Stimulated activated CD8-positive, alpha-beta memory T cell treated with anti-CD3 and anti-CD28 coated beads, Interleukin-7, amount 100 ng/mL, for 1 hour (primary cell): ENCODE results near the gene FAM237B.

Experiments
- DNase-seq, 2 donors: peaks; one replicate each; pipeline ENCODE4 v3.0.0-alpha.2; 2020; ENCODE audit warnings: low read depth in 2 of 2

Gene FAM237B

DNA sequence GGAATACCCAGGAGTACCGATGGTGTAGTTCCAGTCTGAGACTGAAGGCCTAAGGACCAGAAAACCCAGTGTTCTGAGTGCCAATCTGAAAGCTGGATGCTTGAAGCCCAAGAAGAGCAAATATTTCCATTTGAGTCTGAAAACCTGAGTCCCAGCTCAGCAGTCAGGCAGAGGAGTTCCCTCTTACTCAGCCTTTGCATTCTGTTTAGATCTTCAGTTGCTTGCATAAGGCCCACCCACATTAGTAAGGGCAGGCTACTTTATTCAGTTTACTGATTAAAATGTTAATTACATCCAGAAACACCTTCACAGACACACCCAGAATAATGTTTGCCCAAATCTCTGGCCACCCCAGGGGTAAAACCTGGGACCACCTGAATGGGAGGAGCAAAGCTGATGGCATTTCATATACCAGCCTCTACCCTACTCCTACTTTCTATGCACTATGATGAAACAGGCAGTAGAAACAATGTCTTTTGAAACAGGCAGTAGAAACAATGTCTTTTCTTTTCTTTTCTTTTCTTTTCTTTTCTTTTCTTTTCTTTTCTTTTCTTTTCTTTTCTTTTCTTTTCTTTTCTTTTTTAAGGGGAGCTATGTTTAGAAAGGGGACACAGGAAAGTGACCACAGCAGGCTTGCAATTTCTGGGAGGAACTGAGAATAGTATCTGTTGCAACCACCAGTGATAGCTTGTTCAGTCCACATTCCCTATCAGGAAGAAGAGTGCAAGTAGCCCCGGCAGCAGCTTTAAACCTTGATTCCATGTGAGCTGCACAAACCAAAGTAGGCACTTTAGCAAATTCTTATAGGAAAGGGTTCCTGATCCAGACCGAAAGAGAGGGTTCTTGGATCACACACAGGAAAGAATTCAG lies 30.6 kb downstream of the FAM237B start:
- no peak for DNase-seq

DNA sequence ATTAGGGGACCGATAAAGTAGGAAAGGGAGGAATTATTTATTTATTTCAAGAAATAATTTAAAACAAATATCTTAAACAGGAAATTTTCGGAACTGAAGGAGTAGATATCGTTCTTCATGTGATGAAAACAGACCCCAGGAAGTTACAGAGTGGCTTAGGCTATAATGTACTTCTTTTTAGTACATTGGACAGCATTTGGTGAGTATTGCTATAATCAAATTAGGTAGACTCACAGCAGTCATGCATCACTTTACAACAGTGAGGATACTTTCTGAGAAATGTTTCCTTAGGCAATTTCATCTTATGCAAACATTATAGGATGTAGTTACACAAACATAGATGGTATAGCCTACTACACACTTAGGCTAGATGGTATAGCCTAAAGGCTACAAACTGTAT lies 33.0 kb downstream of the FAM237B start:
- no peak for DNase-seq

DNA sequence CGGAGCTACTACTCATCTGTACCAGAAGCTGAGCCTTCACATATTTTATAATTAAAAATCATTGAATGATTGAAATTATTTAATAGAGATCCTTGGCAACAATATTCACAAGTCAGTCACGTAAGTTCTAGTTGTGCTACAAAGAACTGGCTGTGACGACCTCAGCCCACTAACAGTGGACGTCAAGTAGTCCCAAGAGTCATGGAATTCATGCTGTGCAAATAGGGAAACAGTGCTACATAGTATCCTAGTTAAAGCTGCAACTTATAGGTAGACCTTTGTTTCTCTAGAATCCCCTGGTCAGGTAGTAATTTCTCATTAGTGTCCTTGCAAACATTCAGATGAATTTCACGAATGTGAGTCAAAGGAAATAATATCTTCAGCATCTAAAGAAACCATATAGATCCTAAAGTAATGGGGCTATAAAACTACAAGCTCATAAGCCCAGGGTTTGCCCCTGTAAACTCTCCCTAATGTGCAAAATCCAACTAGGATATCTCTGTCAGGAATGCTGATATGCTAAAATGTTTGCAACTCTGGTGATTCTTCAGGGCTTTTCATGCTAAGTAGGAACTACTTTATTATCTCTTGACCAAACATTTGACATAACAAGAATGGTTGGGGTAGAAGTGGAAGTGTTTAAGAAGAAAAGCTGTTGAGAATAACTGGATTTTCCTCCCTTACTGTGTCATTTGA lies 44.9 kb downstream of the FAM237B start:
- no peak for DNase-seq

DNA sequence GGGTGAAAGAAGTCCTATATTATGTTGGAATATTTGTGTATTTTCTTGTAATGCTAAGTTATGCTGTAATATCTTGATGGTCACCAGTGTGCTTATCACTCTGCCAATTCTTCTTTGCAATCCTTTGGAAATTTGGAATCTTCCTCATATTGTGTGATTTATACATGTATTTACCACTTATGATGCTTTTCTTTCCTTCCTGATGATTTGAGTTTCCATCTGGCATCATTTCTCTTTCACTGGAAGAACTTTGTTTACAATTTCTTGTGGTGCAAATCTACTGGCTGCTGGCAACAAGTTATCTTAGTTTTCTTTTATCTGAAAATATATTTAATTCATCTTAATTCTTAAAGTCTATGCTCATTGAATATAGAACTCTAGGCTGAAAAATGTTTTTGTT lies 46.9 kb downstream of the FAM237B start:
- DNase-seq: no peak

DNA sequence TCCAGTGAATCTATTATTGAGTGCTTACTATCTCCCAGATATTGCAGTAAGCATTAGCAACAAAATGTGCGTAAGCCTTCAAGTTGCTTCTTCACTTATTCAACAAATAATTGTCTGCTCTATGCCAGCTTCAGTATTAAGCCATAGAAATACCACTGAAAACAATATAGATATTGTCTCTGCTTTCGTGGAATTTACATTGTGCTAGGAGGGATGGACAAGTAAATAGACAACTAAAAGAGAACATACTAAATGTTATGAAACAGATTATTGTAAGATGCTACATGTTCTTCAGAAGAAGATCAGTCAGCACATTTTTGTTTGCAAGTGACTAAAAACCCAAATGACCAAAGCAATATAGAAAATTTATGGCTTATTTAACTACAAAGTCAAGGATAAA lies 48.9 kb downstream of the FAM237B start:
- no peak for DNase-seq

DNA sequence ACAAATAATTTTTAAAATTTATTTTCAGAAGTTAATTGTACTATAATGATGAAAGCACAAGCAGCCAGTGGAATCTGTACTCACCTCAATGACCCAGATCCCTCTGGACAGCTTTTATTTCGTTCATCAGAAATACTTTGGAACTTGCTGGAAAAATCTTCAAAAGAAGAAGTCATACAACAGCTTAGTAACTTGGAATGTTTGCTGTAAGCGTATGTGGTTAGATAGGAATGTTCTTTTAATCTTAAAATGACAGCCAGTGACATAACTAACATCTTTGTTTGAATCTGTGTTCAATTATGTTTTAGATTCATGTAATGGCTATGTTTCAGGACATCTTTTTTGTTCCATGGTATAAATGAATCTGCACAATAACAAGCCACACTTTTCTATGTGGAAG lies 49.4 kb downstream of the FAM237B start:
- no peak for DNase-seq

DNA sequence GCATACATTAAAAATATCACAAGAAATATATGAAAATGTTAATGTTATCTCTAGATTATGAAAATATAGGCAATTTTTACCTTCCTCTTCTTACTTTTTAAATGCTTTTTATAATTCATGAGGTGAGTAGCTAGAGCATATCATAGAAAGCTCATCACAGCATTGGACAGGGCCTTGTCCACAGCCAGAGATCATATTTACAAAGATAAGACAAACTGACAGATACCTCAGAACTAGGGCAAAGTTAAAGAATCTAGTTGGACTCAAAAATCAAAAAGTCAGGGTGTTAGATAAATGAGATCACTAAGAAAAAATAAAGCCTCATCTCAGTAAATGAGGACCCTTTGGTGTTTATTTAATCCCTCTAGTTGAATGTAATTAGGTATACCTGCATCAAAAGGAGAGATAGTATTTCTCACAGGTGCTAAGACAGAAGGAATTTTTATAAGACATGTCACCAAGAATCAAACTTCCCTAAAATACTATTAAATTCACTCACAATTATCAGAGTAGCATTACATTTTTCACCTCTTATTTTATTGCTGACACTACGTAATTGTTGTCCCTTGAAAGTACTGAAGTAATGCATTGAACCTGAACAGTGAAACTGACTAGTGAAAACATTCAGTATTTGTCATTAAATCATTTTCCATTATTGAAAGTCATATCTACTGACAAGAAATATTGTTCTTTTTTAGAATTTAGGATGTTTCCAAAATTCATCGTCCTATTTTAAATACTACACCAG lies 50.5 kb downstream of the FAM237B start:
- DNase-seq: no peak

DNA sequence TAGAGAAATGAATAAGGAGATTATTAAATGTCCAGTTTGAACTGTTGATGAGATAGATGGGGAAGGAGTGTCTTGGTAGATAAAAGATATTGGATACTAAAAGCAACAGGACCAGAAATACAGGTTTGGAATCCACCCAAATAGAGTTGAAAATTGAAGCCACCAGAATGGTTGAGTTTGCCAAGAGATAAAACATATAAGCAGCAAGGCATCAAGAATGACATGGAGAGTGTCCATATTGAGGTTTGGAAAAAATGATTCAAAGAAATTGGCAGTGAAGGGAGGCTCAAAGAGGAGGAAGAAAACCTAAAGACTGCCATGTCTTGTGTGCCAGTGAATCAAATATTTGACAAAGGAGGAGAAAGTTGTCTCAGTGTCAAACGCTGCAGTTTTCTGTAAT lies 51.9 kb downstream of the FAM237B start:
- DNase-seq: no peak

DNA sequence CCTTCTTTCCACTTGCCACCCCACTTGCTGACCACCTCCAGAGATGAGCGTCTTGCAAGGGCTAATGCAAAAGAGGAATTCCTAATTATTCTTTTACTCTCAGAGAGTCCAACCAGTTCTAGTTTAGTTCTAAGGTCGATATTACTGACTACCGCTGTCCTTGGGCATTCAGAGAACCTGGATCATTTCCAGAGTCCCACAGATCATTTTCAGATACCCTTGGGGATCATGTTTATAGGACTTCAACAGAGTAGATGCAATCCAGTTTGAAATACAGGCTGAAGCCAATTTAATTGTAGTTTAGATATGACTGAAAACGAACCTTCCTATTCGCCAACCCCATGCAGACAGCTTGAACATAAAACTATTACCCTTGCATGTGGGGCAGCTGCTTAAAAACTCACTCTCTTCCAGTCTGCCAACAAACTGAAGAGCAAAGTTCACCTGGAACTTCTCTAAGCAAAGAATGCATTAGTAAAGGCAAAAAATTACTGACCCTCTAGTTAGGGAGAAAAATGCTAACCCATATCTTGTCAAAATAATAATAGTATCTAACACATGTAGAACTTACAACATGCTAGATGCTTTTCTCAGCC lies 53.7 kb downstream of the FAM237B start:
- no peak for DNase-seq

DNA sequence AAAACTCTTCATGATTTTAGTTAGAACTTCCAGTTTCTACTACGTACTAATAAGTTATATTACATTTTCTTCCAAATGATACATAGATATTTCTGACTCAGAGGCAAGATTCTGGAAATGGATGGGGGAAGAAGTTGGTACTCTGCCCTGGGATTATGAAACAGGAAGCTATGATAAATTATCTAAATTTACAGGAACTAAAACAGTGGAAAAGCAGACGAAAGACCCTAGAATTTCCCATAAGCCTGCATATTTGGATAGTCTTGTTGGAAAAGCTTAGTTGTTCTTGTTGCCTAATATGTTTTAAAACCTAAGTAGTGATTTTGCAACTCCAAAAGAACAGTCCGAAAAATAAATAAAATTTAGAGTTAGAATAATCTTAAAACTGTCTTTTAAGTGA lies 54.3 kb downstream of the FAM237B start:
- DNase-seq: no peak
